Measurements from ENCODE around the gene APBB3. TPM values are rescaled to one million over a fixed set of nuclear protein-coding genes. Genes with fewer than 3 reads are reported as not detected.

APBB3 gene
- total RNA-seq, 1 donor from 2014 or later: 3.5 TPM

GRCh38 chr5:140563596-140563995 is 802 bp downstream of the APBB3 start:
- no peak for DNase-seq (ENCODE audit: low read depth)
- TF ChIP-seq, protein P1, sequence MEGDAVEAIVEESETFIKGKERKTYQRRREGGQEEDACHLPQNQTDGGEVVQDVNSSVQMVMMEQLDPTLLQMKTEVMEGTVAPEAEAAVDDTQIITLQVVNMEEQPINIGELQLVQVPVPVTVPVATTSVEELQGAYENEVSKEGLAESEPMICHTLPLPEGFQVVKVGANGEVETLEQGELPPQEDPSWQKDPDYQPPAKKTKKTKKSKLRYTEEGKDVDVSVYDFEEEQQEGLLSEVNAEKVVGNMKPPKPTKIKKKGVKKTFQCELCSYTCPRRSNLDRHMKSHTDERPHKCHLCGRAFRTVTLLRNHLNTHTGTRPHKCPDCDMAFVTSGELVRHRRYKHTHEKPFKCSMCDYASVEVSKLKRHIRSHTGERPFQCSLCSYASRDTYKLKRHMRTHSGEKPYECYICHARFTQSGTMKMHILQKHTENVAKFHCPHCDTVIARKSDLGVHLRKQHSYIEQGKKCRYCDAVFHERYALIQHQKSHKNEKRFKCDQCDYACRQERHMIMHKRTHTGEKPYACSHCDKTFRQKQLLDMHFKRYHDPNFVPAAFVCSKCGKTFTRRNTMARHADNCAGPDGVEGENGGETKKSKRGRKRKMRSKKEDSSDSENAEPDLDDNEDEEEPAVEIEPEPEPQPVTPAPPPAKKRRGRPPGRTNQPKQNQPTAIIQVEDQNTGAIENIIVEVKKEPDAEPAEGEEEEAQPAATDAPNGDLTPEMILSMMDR (conservative IDR thresholded peaks at IDR 0.05; ENCODE audit: low read depth, low read length): no peak
- H3K4me3 ChIP-seq (ENCODE audit: low read depth, low read length): peak overlapping the region; percentile 82

DNA sequence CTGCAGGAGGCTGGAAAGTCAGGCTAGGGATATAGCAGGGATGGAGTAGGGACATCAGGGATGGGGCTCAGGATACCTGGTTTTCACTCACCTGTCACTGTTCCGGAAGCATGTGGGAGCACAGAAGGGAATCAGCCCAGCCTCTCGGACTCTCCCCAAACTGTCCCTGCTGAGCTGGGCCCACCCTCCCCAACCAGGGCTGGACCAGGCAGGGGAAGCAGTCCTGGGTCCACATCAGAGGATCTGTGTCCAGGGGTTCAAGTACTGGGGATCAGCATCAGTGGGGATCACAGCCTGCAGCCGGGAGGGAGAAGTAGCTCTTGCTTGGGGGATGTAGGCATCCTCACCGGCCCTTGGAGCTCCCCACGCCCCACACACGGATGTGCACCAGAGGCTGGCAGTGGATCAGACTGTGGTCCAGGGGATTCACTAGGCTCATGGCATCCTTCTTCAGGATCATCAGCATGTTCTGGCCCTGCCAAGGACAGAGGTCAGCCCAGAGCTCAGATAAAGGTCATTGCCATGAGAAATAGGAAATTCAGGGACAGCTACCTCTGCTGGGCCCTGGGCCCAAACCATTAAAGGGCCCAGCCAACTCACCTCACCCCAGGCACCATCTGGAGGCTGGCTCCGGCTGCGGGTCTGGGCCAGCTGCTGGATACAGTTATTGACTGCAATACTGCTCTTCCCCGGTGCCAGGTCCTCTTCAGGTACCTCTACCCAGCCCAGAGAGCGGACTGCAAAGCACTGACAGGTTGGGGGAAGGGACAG is 2.5 kb downstream of the APBB3 start:
- H3K4me3 ChIP-seq (ENCODE audit: low read depth, low read length): no peak overlapping the region
- no peak for DNase-seq (ENCODE audit: low read depth)
- TF ChIP-seq, protein P1 (conservative IDR thresholded peaks at IDR 0.05; ENCODE audit: low read depth, low read length): no peak

- no peak for DNase-seq (ENCODE audit: low read depth)
- TF ChIP-seq, protein P1 (conservative IDR thresholded peaks at IDR 0.05; ENCODE audit: low read depth, low read length): no peak
These were observed 4.2 kb downstream of the APBB3 start for GRCh38 chr5:140560227-140560626.

DNA sequence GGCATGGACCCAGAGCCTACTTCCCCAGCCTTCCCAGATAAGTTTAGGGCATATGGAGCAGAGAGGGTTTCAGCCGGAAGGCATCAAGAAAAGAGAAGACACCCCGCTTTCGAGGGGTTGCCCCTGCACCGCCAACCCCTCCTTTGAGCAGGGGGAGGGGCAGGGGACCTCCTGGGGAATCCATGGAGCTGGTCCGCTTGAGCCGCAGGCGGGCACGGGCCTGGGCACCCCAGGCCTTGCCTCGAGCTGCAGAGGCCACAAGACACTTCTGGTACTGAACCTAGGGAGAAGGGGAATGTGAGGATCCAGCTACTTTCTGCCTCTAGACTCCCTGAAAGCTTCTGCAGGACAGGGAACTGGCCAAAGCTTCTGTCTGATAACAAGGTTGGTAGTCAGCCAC is 5.9 kb downstream of the APBB3 start:
- no peak overlapping the region for H3K4me3 ChIP-seq (ENCODE audit: low read depth, low read length)
- TF ChIP-seq, protein P1 (conservative IDR thresholded peaks at IDR 0.05; ENCODE audit: low read depth, low read length): no peak
- DNase-seq (ENCODE audit: low read depth): no peak

More at GRCh38 chr5:140560227-140560626, 4.2 kb downstream of the APBB3 start:
- no peak overlapping the region for H3K4me3 ChIP-seq (ENCODE audit: low read depth, low read length)

GRCh38 chr5:140557965-140558364 is 6.4 kb downstream of the APBB3 start:
- DNase-seq (ENCODE audit: low read depth): no peak
- H3K4me3 ChIP-seq (ENCODE audit: low read depth, low read length): no peak overlapping the region
- TF ChIP-seq, protein P1 (conservative IDR thresholded peaks at IDR 0.05; ENCODE audit: low read depth, low read length): no peak

DNA sequence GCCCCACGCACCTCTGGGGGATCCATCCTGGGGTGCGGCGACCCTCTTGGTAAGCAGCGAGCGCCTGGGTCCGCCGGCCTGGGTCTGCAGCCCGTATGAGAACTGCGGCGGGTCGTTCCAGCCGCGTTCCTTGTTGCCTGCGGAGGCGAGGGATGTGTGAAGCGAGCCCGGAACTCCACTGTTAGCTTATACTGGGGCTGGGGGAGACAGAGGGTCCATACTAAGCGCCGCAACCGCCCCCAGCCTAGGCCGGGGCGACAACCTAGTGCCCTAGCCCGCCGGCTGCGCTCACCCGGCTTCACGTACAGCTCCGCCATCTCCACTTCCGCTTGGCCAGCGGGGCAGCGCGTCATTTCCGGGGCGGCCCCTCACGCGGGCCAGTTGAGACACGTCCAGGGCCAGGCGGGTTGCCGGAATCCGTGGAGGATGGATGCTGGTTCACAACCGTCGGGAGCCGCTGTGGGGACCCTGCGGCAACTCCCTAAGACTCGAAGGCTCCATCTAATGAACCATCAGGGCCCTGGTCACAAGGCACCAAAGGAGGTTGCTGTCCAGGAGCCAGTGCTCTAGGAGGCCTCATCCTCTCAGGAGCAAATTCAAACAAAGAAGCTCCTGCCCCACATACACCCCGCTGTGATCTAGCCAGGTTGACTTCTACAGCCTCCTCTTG is 7.1 kb downstream of the APBB3 start, which contains the start of gene SRA1:
SRA1 (minus strand) TSS at position 338 of the 670 bp plus-strand sequence; CDS start at position 317, 21 bp downstream.
- DNase-seq (ENCODE audit: low read depth): no peak
- H3K4me3 ChIP-seq (ENCODE audit: low read depth, low read length): peak within 1 kb of the TSS; percentile 88
- TF ChIP-seq, protein P1 (conservative IDR thresholded peaks at IDR 0.05; ENCODE audit: low read depth, low read length): peak; percentile 4
